Measurements from ENCODE around the gene P2RX3.

Gene P2RX3

DNA sequence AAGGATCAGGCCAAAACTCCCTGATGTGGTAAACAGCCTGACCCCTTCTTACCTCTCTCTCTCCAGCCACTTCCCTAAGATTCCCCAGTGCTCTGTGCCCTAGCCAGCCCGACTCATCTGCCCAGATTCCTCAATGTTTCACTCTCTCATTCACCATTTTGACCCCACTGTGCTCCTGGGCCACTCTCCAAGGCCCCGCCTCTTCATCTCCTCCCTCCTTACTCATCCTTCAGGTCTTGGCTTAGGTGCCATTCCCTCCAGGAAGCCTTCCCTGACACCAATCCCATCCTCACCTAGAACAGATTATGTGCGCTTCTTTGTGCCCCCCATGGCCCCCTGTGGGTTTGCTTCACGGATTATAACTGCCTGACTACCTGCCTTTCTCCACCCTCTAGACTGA is 75.5 kb downstream of the P2RX3 start:
- peaks cover 27% of the 10 kb centered on the region for H3K36me3 ChIP-seq (ENCODE audit: insufficient read depth, low read length)
- no peak overlapping the region for H2AFZ ChIP-seq (ENCODE audit: low read depth, low read length)
- no peaks in the 10 kb centered on the region for H3K27me3 ChIP-seq (ENCODE audit: insufficient read depth, low read length)
- H3K9me3 ChIP-seq (ENCODE audit: low read length), result no peaks in the 10 kb centered on the region
- H3K4me1 ChIP-seq (ENCODE audit: insufficient read depth, low read length), result no peaks in the 10 kb centered on the region
- H3K4me3 ChIP-seq (ENCODE audit: low read length), result no peak overlapping the region

DNA sequence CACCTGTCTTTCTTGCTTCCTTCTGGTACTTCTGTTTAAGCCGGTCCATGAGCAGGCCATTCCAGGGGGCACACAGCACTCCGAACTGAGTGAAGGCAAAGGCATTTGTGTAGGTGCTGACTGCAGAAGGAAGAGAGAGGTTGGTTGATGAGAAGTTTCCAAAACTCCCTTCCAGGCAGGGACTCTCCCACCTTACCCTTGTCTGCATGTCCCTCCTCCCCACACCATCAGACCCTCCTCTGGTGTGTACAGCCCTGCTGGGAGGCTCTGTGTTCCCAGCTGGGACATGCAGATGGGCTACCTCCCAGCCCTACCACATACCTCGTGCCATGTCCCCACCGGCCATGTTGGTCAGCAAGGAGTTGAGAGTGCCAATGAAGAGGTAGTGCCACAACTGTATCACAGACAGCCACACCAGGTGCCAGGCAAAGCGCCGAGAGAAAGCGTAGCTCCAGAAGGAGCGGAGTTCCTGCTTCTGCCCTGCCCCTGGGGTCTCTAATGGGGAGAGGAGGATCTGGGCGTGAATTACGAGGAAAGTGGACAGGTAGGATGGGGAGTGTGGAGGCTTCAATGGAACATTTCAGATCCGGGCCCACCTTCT is 76.6 kb downstream of the P2RX3 start:
- H3K9me3 ChIP-seq (ENCODE audit: low read length), result no peaks in the 10 kb centered on the region

DNA sequence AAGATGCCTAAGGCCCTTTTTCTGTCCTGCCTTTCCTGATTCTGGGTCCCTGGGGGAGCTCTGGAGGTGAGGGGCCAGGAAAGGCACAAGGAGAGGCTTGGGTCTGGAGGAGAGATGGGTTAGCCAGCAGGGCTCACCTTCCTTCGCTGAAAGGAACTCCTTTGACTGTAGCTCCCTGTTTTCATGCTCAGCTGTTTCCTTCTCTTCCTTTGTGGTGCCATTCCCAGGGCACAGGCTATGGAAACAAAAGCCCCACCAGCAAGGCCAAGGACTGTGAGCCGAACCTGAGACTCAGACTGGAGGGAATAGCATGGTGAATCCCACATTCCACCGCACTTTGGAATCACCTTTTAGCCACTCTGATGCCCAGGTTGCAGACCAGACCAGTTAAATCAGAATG is 78.3 kb downstream of the P2RX3 start:
- Histone ChIP-seq H3K36me3 (ENCODE audit: insufficient read depth, low read length) (peaks cover 20% of the 10 kb centered on the region), H3K27me3 (ENCODE audit: insufficient read depth, low read length) (no peaks in the 10 kb centered on the region), H3K4me1 (ENCODE audit: insufficient read depth, low read length) (no peaks in the 10 kb centered on the region), H2AFZ (ENCODE audit: low read depth, low read length) (no peak overlapping the region), H3K4me3 (ENCODE audit: low read length) (no peak overlapping the region), H3K9me3 (ENCODE audit: low read length) (no peaks in the 10 kb centered on the region)

More for the DNA sequence above, 76.6 kb downstream of the P2RX3 start:
- no peaks in the 10 kb centered on the region for H3K27me3 ChIP-seq (ENCODE audit: insufficient read depth, low read length)
- no peak overlapping the region for H3K4me3 ChIP-seq (ENCODE audit: low read length)
- peaks cover 20% of the 10 kb centered on the region for H3K36me3 ChIP-seq (ENCODE audit: insufficient read depth, low read length)
- H3K4me1 ChIP-seq (ENCODE audit: insufficient read depth, low read length), result no peaks in the 10 kb centered on the region
- no peak overlapping the region for H2AFZ ChIP-seq (ENCODE audit: low read depth, low read length)

DNA sequence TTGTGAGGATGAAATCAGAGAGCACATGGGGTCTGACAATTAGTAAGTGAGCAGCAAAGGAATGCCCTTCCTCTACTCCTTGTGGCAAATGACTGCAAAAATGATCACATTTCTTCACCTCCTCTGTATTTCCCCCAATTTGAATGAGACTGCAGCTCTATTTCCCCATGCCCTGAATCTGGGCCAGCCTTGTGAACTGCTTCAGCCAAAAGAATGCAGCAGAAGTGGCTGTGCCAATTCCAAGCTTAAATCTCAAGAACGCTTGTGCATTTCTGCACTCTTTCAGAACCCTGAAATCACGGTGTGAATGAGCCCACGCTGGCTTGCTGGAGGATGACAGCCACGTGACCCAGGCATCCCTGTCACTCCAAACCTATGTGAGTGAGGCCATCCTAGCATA is 78.9 kb downstream of the P2RX3 start:
- no peaks in the 10 kb centered on the region for H3K9me3 ChIP-seq (ENCODE audit: low read length)
- H3K36me3 ChIP-seq (ENCODE audit: insufficient read depth, low read length), result peaks cover 20% of the 10 kb centered on the region

DNA sequence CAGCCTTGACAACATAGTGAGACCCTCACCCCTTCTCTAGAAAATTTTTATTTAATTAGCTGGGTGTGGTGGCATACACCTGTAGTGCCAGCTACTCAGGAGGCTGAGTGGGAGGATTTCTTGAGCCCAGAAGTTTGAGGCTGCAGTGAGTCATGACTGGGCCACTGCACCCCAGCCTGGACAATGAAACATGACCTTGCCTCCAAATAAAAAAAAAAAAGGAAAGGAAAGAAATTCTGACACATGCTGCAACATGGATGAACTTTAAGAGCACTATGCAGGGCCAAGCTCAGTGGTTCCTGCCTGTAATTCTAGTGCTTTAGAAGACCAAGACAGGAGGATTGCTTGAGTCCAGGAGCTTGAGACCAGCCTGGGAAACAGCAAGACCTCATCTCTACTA is 80.0 kb downstream of the P2RX3 start:
- H3K9me3 ChIP-seq (ENCODE audit: low read length), result no peaks in the 10 kb centered on the region
- H3K27me3 ChIP-seq (ENCODE audit: insufficient read depth, low read length), result no peaks in the 10 kb centered on the region
- no peak overlapping the region for H3K4me3 ChIP-seq (ENCODE audit: low read length)
- peaks cover 20% of the 10 kb centered on the region for H3K36me3 ChIP-seq (ENCODE audit: insufficient read depth, low read length)
- no peak overlapping the region for H2AFZ ChIP-seq (ENCODE audit: low read depth, low read length)
- H3K4me1 ChIP-seq (ENCODE audit: insufficient read depth, low read length), result no peaks in the 10 kb centered on the region

More for the DNA sequence above, 78.9 kb downstream of the P2RX3 start:
- Histone ChIP-seq H3K27me3 (ENCODE audit: insufficient read depth, low read length) (no peaks in the 10 kb centered on the region), H3K4me3 (ENCODE audit: low read length) (no peak overlapping the region), H3K4me1 (ENCODE audit: insufficient read depth, low read length) (no peaks in the 10 kb centered on the region), H2AFZ (ENCODE audit: low read depth, low read length) (no peak overlapping the region)

DNA sequence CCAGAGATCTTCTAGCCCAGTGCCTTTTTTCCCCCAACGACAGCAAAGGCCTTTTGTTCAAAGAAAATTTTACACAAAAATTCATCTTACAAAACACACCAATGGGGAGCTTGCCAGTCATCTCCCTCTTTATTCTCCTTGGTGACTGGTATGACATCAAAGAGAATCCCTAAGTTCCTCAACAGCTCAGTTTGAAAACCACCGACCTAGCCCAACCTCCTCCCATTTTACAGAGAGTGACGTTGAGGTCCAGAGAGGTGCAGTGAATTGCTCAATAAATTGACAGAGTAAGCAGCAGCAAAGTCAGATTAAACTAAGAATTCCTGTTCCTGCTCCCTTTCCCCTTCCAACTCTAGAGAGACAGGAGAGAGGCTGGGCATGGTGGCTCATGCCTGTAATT is 81.0 kb downstream of the P2RX3 start:
- Histone ChIP-seq H3K27me3 (ENCODE audit: insufficient read depth, low read length) (no peaks in the 10 kb centered on the region), H3K4me3 (ENCODE audit: low read length) (no peak overlapping the region), H3K9me3 (ENCODE audit: low read length) (no peaks in the 10 kb centered on the region), H2AFZ (ENCODE audit: low read depth, low read length) (no peak overlapping the region), H3K36me3 (ENCODE audit: insufficient read depth, low read length) (peaks cover 20% of the 10 kb centered on the region), H3K4me1 (ENCODE audit: insufficient read depth, low read length) (no peaks in the 10 kb centered on the region)

DNA sequence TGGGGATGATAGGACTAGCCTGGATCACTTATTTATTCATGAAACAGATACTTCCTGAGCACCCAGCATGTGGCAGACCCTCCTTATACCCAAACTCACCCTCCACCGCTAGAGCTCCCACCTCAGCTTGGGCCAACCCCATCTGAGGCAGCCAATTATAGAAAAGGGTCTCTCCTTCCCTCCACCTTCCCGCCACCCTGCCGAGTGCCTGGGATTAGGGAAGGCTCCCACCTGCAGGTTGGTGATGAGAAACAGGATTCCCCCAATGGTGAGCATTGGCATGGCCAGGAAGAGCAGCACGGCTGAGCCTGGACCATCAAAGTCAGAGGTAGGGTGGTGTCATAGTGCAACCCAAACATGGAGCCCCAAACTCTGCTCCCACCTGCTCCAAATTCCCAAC is 82.9 kb downstream of the P2RX3 start:
- Histone ChIP-seq H3K9me3 (ENCODE audit: low read length) (no peaks in the 10 kb centered on the region), H3K36me3 (ENCODE audit: insufficient read depth, low read length) (peaks cover 12% of the 10 kb centered on the region), H2AFZ (ENCODE audit: low read depth, low read length) (no peak overlapping the region), H3K4me3 (ENCODE audit: low read length) (no peak overlapping the region), H3K27me3 (ENCODE audit: insufficient read depth, low read length) (no peaks in the 10 kb centered on the region), H3K4me1 (ENCODE audit: insufficient read depth, low read length) (peaks cover 2% of the 10 kb centered on the region)

DNA sequence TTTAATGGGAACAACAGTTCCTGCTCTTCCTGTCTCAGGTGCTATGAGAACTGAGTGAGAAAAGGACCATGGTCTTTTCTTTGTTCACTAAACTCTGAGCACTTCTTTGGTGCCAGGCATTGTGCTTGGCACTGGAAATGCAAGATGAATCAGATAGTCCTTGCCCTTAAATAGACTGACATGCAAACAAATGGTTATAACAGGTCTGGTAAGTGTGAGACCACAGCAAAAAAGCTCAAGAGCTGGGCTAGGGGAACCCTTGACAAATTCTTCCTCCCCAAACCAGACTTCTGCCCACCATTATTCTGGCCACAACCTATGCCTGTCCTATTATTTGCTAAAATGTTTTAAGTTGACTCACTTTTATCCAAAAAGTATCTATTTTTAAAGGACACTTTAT is 83.7 kb downstream of the P2RX3 start:
- Histone ChIP-seq H3K36me3 (ENCODE audit: insufficient read depth, low read length) (peaks cover 12% of the 10 kb centered on the region), H3K9me3 (ENCODE audit: low read length) (no peaks in the 10 kb centered on the region), H3K4me3 (ENCODE audit: low read length) (no peak overlapping the region), H3K27me3 (ENCODE audit: insufficient read depth, low read length) (no peaks in the 10 kb centered on the region), H2AFZ (ENCODE audit: low read depth, low read length) (no peak overlapping the region), H3K4me1 (ENCODE audit: insufficient read depth, low read length) (peaks cover 8% of the 10 kb centered on the region)

Data from neuron (in vitro differentiated cells).